ENCODE results near the gene MIPEP. TPM values are rescaled to one million over a fixed set of nuclear protein-coding genes. Genes with fewer than 3 reads are reported as not detected.
A peak's percentile ranks its signal among the peaks of the same experiment; 100 is the strongest.

The MIPEP gene
- total RNA-seq, result 1 to 10 TPM; 3.9 to 4.8 TPM
- polyA plus RNA-seq (2013, experiment 1 of 2), result 5.5 TPM
- polyA plus RNA-seq (2013, experiment 2 of 2), result 7.1 TPM
- 2.1 to 30.5 (median 11.3) reads per million in 172 experiments for total RNA-seq

- H3K4me3 Mint-ChIP-seq, result peak within 1 kb of the TSS; percentile 94
- H3K4me1 Mint-ChIP-seq (ENCODE audit: low read depth), result peaks cover 23% of the 10 kb centered on the region
- POLR2A ChIA-PET, result interaction anchor here (0.6 kb wide), 1 partner anchor 316 kb away, joined by 3 read pairs; no protein-coding TSS in a partner anchor
Measured at GRCh38 chr13:23888658-23889614, at the start of gene MIPEP. TSS of gene MIPEP (minus strand) at chr13:23889400. CDS start at chr13:23889320, 80 bp downstream.

GRCh38 chr13:23934520-23934919 is 45.3 kb upstream of the MIPEP start:
- Mint-ChIP-seq H3K27ac (no peak overlapping the region), H3K4me1 (ENCODE audit: low read depth) (no peaks in the 10 kb centered on the region), H3K36me3 (ENCODE audit: low read depth) (no peaks in the 10 kb centered on the region), H3K27me3 (peaks cover 58% of the 10 kb centered on the region), H3K4me3 (no peak overlapping the region), H3K9me3 (peaks cover 7% of the 10 kb centered on the region)
- ATAC-seq (ENCODE audit: poor library complexity) (no peak), DNase-seq (no peak)
- CTCF ChIA-PET, result no interaction called here
- H3K27ac ChIP-seq (ENCODE audit: low read depth in 1 of 2, low read length in 2 of 2), result no peak overlapping the region
- TF ChIP-seq CTCF (IDR thresholded peaks at IDR 0.05), result no peak
- no peak overlapping the region for H3K4me3 ChIP-seq (ENCODE audit: low read length)
- intact Hi-C loops (cut with DNase I, micrococcal nuclease), result no loop called here
- no peaks in the 10 kb centered on the region for H3K36me3 ChIP-seq (ENCODE audit: insufficient read depth, low read length)
- no peaks in the 10 kb centered on the region for H3K4me1 ChIP-seq (ENCODE audit: insufficient read depth, low read length)
- no peaks in the 10 kb centered on the region for H3K9me3 ChIP-seq (ENCODE audit: control insufficient read depth in 1 of 2, insufficient read depth in 1 of 2, low read length in 2 of 2)
- peaks cover 9 to 20% of the 10 kb centered on the region in 2 experiments for H3K27me3 ChIP-seq (ENCODE audit: control insufficient read depth in 1 of 2, insufficient read depth in 2 of 2, low read length in 2 of 2)
- POLR2A ChIA-PET, result no interaction called here

More at GRCh38 chr13:23888658-23889614, at the start of gene MIPEP:
- DNase-seq (peak; percentile 68 to 94 (median 85)), ATAC-seq (ENCODE audit: poor library complexity) (peak; percentile 91)
- CTCF ChIA-PET, result interaction anchor here (0.7 to 1.1 kb wide), 3 partner anchors 13 to 382 kb away, joined by 3 read pairs; no protein-coding TSS in a partner anchor
- peaks cover 18% of the 10 kb centered on the region for H3K4me1 ChIP-seq (ENCODE audit: insufficient read depth, low read length)
- no peaks in the 10 kb centered on the region for H3K9me3 ChIP-seq (ENCODE audit: control insufficient read depth in 1 of 2, insufficient read depth in 1 of 2, low read length in 2 of 2)
- Mint-ChIP-seq H3K9me3 (no peaks in the 10 kb centered on the region), H3K27ac (peak within 1 kb of the TSS; percentile 76), H3K27me3 (no peaks in the 10 kb centered on the region), H3K36me3 (ENCODE audit: low read depth) (peaks cover 12% of the 10 kb centered on the region)
- peak; percentile 86 for TF ChIP-seq CTCF (IDR thresholded peaks at IDR 0.05)
- peak within 1 kb of the TSS; percentile 9 to 25 for H3K27ac ChIP-seq (ENCODE audit: low read depth in 1 of 2, low read length in 2 of 2)
- H3K27me3 ChIP-seq (ENCODE audit: control insufficient read depth in 1 of 2, insufficient read depth in 2 of 2, low read length in 2 of 2), result no peaks in the 10 kb centered on the region
- H3K4me3 ChIP-seq (ENCODE audit: low read length), result peak within 1 kb of the TSS; percentile 81
- peaks cover 9% of the 10 kb centered on the region for H3K36me3 ChIP-seq (ENCODE audit: insufficient read depth, low read length)
- intact Hi-C loops (cut with DNase I, micrococcal nuclease), result loop anchor here in 1 of 2 experiments (2.0 to 5.0 kb wide), 3 partner anchors 272 to 514 kb away; partner anchors contain the start of gene SPATA13

- peaks cover 33% of the 10 kb centered on the region for H3K27me3 Mint-ChIP-seq
- POLR2A ChIA-PET, result no interaction called here
- ATAC-seq (ENCODE audit: poor library complexity), result no peak
Measured at GRCh38 chr13:23928985-23929384, 39.8 kb upstream of the MIPEP start.

More at GRCh38 chr13:23928985-23929384, 39.8 kb upstream of the MIPEP start:
- Mint-ChIP-seq H3K36me3 (ENCODE audit: low read depth) (no peaks in the 10 kb centered on the region), H3K4me3 (no peak overlapping the region), H3K9me3 (no peaks in the 10 kb centered on the region), H3K27ac (no peak overlapping the region), H3K4me1 (ENCODE audit: low read depth) (no peaks in the 10 kb centered on the region)
- intact Hi-C loops (cut with DNase I, micrococcal nuclease), result no loop called here
- Histone ChIP-seq H3K4me3 (ENCODE audit: low read length) (no peak overlapping the region), H3K4me1 (ENCODE audit: insufficient read depth, low read length) (no peaks in the 10 kb centered on the region), H3K9me3 (ENCODE audit: control insufficient read depth in 1 of 2, insufficient read depth in 1 of 2, low read length in 2 of 2) (no peaks in the 10 kb centered on the region), H3K27ac (ENCODE audit: low read depth in 1 of 2, low read length in 2 of 2) (no peak overlapping the region), H3K27me3 (ENCODE audit: control insufficient read depth in 1 of 2, insufficient read depth in 2 of 2, low read length in 2 of 2) (peaks cover 0 to 4% of the 10 kb centered on the region in 2 experiments), H3K36me3 (ENCODE audit: insufficient read depth, low read length) (no peaks in the 10 kb centered on the region)
- no peak for TF ChIP-seq CTCF (IDR thresholded peaks at IDR 0.05)
- no peak for DNase-seq
- CTCF ChIA-PET, result no interaction called here
